Measurements from ENCODE around the gene ARL2BP. TPM values are rescaled to one million over a fixed set of nuclear protein-coding genes. Genes with fewer than 3 reads are reported as not detected.

ARL2BP gene
- polyA plus RNA-seq, 1 donor = 74.6 TPM

DNA sequence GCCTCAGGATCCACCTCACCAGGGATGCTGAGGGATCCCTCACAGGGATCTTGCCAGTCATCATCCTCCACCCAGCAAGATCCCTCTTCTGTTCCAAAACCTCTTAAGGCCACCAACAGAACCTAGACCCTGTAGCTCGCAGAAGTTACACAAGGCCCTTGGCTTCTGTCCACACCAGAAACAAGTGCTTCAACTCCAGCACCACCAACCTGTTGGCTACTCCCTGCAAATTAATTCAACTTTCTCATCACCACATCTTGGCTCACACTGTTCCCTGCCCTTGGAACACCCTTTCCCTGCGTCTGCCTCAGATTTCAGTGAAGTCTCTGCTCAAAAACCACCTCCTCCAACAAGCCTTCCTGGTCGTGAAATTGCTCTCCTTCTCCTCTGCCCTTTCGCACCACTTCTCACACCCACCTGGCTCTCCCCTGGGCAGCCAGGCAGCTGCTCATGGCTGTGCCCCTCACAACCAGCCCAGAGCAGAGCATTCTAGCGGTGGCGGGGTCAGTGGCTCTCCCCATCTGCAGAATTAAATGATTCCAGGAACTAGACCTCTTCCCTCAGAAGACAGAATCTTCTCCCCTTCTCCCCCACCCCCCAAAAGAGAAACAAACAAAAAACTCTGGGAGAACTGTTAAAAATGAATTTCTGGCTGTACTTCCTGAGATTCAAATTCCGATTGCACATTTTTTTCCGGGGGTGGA, 37.6 kb downstream of the ARL2BP start:
- DNase-seq = no peak

DNA sequence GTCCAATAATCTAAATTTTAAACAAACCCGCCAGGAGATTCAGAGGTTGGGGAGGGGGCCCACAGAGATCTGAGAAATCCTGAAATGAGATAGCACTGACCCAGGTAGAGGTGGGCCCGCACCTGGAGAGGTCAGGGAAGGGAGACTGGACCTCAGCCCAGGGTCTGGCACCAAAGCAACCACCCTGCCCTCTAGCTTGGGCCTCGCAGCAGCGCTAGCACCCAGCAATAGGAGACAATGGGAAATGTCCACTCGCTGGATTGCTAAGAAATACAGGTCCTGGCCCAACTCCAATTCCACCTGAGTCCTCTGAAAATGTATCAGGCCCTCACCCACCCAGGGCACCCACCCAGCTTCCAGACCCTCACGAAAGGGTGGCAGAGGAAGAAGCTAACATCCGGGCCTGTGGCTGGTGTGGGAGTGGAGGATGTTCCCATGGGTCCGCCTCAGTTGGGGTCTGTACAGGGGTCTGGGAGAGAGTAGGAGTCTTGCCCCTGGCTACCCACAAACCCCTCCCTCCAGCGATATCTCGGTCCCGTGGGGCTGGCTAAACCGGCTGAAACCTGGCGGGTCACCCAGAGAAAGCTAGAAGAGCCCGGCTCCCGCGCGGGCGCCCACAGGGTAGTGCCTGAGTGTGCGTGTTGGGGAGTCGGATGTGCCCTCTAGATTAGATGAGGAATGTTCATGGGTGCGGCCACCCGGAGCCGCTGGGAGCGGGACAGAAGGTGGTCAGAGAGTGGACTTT, 38.3 kb downstream of the ARL2BP start:
- no peak for DNase-seq

DNA sequence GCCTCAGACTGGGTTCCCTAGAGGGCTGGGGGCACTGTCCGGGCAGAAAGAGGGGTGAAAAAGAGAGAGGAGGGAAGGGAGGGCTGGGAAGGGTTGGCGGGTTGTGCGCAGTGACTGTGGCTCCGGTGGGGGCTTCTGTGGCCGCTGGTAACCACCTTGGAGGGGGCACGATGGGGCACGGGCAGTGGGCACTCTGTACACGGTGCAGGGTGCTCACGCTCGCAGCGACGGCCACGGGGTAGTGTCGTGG, 38.8 kb downstream of the ARL2BP start:
- DNase-seq = no peak

DNA sequence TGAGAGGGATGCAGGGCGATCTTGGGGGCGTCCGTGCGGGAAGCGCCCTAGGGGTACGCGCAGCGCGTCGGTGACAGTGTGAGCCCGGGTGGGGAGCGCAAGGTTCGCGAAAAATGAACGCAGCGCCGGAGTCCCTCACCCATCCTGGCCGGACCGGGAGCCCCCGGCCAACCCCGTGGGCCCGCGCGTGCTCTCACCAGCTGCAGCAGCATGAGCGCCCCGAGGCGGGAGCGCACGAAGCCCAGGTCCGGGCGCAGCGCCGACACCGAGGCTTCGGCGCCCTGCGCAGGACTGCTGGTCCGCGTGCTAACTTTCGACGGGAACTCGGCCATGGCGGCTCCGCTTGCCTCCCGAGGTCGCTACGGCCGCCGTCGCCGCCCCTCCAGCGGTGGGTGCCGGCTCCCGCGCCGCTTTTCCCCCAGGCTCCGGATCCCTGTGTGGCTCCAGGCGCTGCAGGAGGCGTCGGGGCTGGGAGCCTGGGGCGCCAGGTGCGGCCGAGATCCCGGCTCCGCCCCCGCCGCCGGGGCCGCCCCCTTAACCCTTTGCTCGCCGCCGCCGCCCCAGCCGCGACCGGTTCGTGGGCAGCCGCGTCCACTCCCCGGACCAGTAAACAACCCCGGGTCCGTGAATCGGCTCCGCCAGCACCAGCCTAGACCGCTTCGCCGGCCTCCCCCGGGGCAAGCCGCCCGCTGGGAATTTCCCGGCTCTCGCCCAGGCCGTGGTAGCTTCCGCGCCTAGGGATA, 39.3 kb downstream of the ARL2BP start, which contains the start of gene PLLP:
Gene PLLP, minus strand, starts transcription at position 464 of the 743 bp plus-strand sequence. Its CDS starts 132 bp downstream, at position 332.
- DNase-seq = no peak

DNA sequence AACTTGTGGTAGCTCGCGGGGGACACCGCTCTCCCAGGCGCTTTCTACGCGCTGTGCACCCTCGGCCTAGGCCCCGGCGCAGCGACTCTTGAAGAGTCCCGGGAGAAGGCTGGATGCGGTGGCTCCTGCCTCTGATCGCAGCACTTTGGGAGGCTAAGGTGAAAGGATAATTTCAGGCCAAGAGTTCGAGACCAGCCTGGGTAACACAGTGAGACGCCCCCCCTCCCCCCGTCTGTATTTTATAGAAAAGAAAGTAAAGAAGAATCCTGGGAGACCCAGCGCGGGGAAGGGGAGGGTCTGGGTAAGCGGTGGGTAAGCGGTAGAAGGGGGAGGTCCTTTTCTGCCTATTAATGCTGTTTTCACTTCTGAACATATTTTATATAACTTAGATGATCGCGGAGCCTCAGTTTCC, 39.9 kb downstream of the ARL2BP start:
- no peak for DNase-seq

DNA sequence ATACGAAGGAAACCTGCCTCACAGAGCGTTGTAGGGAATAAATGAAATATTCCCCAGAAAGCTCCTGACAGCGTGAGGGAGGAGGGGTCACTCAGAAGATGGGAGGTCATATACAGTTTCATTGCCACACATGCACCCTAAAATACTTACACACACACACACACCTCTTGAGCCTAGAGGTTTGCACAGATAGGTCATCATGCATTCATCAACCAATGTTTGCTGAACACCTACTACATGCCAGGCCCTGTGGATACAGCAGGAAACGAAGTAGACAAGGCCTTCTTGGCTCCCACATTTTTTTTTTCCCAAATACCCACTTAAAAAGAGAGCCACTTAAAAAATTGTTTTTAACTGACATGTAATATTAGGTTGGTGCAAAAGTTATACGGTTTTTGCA, 40.3 kb downstream of the ARL2BP start:
- DNase-seq = no peak

GRCh38 chr16:57289391-57290257, 44.6 kb downstream of the ARL2BP start:
- no peak for DNase-seq

DNA sequence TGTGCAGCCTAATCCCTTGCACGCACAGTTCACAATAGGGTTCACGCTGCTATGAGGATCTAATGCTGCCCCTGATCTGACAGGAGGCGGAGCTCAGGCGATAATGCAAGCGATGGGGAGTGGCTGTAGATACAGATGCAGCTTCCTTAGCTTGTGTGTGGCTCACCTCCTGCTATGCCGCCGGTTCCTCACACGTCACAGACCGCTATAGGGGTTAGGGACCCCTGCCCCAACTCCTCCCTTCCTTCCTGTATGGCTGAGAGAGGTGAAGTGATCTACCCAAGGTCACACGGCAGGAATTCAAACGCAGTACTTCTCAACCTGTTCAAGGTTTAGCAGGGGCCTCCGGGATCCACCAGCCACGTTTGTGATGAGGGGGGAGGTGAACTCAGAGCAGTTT, 52.8 kb downstream of the ARL2BP start:
- no peak for DNase-seq

DNA sequence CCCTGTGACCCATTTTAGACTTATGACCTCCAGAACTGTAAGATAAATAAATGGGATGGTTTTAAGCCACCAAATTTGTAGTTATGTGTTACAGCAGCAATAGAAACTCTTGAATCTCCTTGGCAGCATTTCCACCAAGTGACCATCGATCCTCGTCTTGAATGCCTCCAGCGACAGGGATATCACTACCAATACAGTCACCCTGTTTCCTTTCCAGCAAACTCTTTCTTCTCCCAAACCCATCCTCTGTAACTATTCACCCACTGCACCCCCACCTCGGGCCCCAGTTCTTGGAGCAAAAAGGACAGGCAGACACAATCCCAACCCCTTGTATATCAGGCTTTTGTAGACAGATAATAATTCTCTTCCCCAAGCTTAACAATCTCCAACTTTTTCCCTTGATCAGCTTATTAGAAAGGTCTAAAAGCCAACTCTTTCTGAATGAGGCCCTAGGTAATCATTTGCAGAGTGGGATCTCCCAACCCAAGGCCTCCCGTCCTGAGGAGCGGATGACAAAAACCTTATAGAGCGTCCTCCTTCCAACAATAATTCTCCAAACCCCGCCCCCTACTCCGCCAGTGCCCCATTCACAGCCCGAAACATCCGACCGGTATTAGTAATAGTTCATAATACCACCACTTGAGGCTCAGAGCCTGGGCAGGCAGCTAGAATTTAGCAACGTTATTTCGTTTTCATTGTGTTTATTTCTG, 54.1 kb downstream of the ARL2BP start:
- no peak for DNase-seq

DNA sequence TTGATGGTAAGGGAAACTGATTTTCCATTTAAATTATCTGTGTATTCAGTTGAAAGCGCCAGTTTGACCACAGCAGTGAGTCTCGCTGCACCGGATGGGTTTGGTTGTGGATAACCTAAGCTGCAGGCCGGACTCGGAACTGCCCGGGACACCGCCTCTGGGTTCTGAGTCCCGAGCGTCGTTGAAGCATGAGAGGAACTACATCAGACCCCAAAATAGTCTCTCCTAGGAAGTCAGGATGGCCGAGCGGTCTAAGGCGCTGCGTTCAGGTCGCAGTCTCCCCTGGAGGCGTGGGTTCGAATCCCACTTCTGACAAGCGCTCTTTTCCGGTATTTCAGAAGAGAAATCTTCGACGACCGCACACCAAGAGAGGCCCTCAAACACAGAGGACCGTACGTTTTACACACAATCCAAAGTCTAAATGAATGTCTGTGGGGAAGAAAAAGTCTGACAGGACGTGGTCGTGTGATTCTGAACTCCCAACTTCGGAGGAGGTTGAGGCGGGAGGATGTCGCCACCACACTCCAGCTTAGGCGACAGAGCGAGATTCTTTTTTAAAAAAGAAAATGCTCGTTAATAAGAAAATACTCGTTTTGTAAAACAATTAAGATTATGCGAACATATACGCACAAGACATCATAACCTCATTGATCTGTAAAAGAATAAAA, 54.8 kb downstream of the ARL2BP start:
- DNase-seq = peak; percentile 91

DNA sequence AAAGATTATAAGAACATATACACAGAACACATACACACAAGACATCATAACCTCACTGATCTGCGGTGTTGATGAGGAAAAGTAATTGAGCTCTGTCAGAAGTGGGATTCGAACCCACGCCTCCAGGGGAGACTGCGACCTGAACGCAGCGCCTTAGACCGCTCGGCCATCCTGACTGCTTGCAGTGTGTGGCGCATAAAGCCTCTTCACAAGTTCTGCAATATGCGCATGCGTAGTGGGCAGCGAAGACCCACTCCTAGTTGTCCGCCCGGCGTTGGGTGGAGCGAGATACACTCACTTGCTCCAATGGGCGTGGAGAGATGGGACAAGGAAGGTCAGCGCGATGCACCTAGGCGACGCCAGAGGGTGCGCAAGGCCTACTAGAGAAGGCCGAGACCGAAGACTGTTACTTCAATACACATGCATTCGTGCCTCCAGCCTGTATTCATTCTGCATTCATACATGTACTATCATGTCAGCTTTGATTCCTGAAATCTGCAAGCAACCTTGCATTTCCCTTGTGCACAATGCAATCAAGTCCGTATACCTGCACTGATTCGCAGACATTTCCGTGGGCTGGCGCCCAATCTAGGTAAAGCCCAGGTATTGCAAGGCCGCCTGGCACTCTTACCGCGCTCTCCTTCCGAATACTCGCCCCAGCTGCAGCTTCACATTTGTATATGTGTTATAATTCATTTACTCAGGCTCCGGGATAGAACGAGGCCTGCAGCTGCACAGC, 55.5 kb downstream of the ARL2BP start:
- peak; percentile 98 for DNase-seq

GRCh38 chr16:57301126-57301817, 56.2 kb downstream of the ARL2BP start:
- no peak for DNase-seq

Other genes with a start within 250 kb of the ARL2BP start
- gene CPNE2, start 152.7 kb upstream of the ARL2BP start, polyA plus RNA-seq (ENCODE audit: insufficient read length) = 27.4 TPM
- gene PSME3IP1, start 59.2 kb upstream of the ARL2BP start, polyA plus RNA-seq (ENCODE audit: insufficient read length) = 149 TPM
- 51.7 TPM for gene RSPRY1, start 58.9 kb upstream of the ARL2BP start, polyA plus RNA-seq (ENCODE audit: insufficient read length)
- 16.8 TPM for gene PLLP, start 39.4 kb downstream of the ARL2BP start, polyA plus RNA-seq (ENCODE audit: insufficient read length)
- gene CCL22, start 113.5 kb downstream of the ARL2BP start, polyA plus RNA-seq (ENCODE audit: insufficient read length) = 0.10 TPM
- 23.5 TPM for gene CX3CL1, start 127.2 kb downstream of the ARL2BP start, polyA plus RNA-seq (ENCODE audit: insufficient read length)
- not detected for gene CCL17, start 159.5 kb downstream of the ARL2BP start, polyA plus RNA-seq (ENCODE audit: insufficient read length)
- 106 TPM for gene CIAPIN1, start 202.1 kb downstream of the ARL2BP start, polyA plus RNA-seq (ENCODE audit: insufficient read length)
- 106 TPM for gene COQ9, start 202.2 kb downstream of the ARL2BP start, polyA plus RNA-seq (ENCODE audit: insufficient read length)
- gene POLR2C, start 217.4 kb downstream of the ARL2BP start, polyA plus RNA-seq (ENCODE audit: insufficient read length) = 84.3 TPM
- 27.8 TPM for gene DOK4, start 241.2 kb downstream of the ARL2BP start, polyA plus RNA-seq (ENCODE audit: insufficient read length)

All from left kidney (tissue), 2 donors.